Hepatocyte (in vitro differentiated cells): Measurements from ENCODE around the gene TTC32. TPM values are rescaled to one million over a fixed set of nuclear protein-coding genes. Genes with fewer than 3 reads are reported as not detected.

Experiments
- DNase-seq: peaks from one replicate; pipeline ENCODE4 v3.0.0-alpha.2; 2016; ENCODE audit warnings: low spot score
- H2AFZ ChIP-seq: fragments of 200-600 bp; sonication (generic); 2 replicates; pipeline ENCODE4 v1.6.0; 2016; ENCODE audit warnings: antibody characterized with exemption, mild to moderate bottlenecking
- H3K27ac ChIP-seq: fragments of 200-600 bp; sonication (generic); 2 replicates; pipeline ENCODE4 v1.5.1; 2016; ENCODE audit warnings: mild to moderate bottlenecking
- H3K27me3 ChIP-seq: fragments of 200-600 bp; sonication (generic); 2 replicates; pipeline ENCODE4 v1.6.1; 2016
- H3K36me3 ChIP-seq: fragments of 200-600 bp; sonication (generic); replicated peaks from 2 replicates; pipeline ENCODE4 v1.5.1; 2016; ENCODE audit warnings: low read depth; ENCODE audit not compliant: insufficient read depth
- H3K4me1 ChIP-seq: fragments of 200-600 bp; sonication (generic); 2 replicates; pipeline ENCODE4 v1.5.1; 2016; ENCODE audit warnings: mild to moderate bottlenecking, moderate library complexity; ENCODE audit not compliant: insufficient read depth
- H3K4me2 ChIP-seq: fragments of 200-600 bp; sonication (generic); 2 replicates; pipeline ENCODE4 v1.6.0; 2016
- H3K4me3 ChIP-seq: fragments of 200-600 bp; sonication (generic); 2 replicates; pipeline ENCODE4 v1.5.1; 2016; ENCODE audit warnings: mild to moderate bottlenecking
- H3K79me2 ChIP-seq: fragments of 200-600 bp; sonication (generic); 2 replicates; pipeline ENCODE4 v1.6.0; 2017; ENCODE audit warnings: mild to moderate bottlenecking
- H3K9me2 ChIP-seq: fragments of 200-600 bp; sonication (generic); replicated peaks from 2 replicates; pipeline ENCODE4 v1.6.0; 2017; ENCODE audit warnings: mild to moderate bottlenecking; ENCODE audit not compliant: insufficient read depth
- H3K9me3 ChIP-seq: fragments of 200-600 bp; sonication (generic); 2 replicates; pipeline ENCODE4 v1.5.1; 2016; ENCODE audit warnings: low read depth, mild to moderate bottlenecking
- H4K20me1 ChIP-seq: fragments of 200-600 bp; sonication (generic); 2 replicates; pipeline ENCODE4 v1.6.0; 2016; ENCODE audit warnings: mild to moderate bottlenecking; ENCODE audit not compliant: insufficient read depth, poor library complexity, severe bottlenecking
- EZH2 ChIP-seq: fragments of 200-600 bp; sonication (generic); IDR thresholded peaks from 2 replicates; pipeline ENCODE4 v1.6.1; 2016; ENCODE audit warnings: antibody characterized with exemption, mild to moderate bottlenecking, borderline replicate concordance
- EZH2phosphoT487 ChIP-seq: fragments of 200-600 bp; sonication (generic); IDR thresholded peaks from one replicate; pipeline ENCODE4 v1.6.1; 2018; ENCODE audit warnings: antibody characterized with exemption, mild to moderate bottlenecking, low read depth, moderate library complexity; ENCODE audit not compliant: unreplicated experiment, severe bottlenecking
- WGBS: methylation state at CpG from one replicate; pipeline ENCODE4 v1.1.6; 2016; ENCODE audit warnings: low lambda C conversion rate; ENCODE audit errors: missing lambda C conversion rate; 5-methylcytosine and 5-hydroxymethylcytosine counted together
- polyA plus RNA-seq: library from polyadenylated mRNA; unstranded; fragments of >200 nt; fragmentation: Nextera tagmentation; extraction: Ambion mirVana; gene quantifications from 2 replicates; pipeline ENCODE4 v1.2.1, GENCODE V29; 2016
- total RNA-seq: library from RNA; depleted of rRNA; stranded (reverse); fragments of >200 nt; gene quantifications from 2 replicates; pipeline ENCODE4 v1.2.3, GENCODE V29; 2014
- TF ChIP-seq, protein P1 (sequence below): fragments of 200-600 bp; sonication (generic); IDR thresholded peaks from 2 replicates; pipeline ENCODE4 v1.5.1; 2016; ENCODE audit warnings: antibody characterized with exemption, mild to moderate bottlenecking; ENCODE audit not compliant: poor library complexity

The TTC32 gene
- total and polyA plus RNA-seq, 2 experiments from 2014 or later, result 18.4 to 22.4 TPM

DNA sequence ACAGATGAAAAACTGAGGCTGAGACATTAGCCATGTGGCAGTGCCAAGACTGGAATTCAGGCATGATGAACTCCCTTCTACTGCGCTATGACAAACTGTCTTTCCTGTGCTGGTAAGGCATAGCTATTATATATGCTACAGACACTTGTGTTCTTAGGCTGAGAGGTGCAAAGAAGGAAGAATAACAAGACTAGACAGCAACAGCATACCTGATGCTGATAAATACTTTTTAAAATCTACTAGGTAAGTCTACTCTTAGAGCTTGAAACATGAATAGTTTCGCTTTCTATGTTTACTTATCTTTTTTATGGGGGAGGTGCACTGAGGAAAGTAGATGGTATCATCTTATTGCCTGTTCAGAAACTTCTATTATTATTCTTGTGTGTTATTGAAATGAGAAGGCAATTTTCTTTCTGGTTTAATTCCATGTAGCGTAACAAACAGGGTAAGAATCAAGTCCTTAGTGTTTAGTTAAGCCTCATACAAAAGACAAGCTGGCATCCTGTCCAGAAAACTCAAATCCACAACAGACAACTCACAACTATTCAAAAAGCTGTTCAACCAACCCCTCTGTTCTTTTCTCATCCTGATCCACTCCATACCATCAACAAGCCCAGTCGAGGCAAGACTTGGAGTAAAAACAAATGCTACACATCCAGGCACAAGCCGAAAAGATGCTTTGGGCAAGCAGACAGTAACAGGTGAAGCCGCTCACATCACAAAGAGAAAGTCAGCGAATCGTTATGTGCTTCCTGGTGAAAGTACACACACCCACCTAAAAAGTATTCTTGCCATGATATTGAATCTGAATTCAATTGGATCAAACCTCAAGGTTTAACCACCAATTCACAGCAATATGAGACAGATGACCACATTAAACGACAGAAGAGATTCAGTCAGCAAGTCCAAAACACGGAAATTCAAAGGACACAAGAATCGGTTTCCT lies 1.5 kb downstream of the TTC32 start:
- H3K4me1 ChIP-seq, result peaks cover 17% of the 10 kb centered on the region
- H3K9me2 ChIP-seq, result no peaks in the 10 kb centered on the region
- no peaks in the 10 kb centered on the region for H3K36me3 ChIP-seq
- no peak for TF ChIP-seq EZH2phosphoT487
- TF ChIP-seq EZH2, result no peak
- TF ChIP-seq, protein P1, sequence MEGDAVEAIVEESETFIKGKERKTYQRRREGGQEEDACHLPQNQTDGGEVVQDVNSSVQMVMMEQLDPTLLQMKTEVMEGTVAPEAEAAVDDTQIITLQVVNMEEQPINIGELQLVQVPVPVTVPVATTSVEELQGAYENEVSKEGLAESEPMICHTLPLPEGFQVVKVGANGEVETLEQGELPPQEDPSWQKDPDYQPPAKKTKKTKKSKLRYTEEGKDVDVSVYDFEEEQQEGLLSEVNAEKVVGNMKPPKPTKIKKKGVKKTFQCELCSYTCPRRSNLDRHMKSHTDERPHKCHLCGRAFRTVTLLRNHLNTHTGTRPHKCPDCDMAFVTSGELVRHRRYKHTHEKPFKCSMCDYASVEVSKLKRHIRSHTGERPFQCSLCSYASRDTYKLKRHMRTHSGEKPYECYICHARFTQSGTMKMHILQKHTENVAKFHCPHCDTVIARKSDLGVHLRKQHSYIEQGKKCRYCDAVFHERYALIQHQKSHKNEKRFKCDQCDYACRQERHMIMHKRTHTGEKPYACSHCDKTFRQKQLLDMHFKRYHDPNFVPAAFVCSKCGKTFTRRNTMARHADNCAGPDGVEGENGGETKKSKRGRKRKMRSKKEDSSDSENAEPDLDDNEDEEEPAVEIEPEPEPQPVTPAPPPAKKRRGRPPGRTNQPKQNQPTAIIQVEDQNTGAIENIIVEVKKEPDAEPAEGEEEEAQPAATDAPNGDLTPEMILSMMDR, result no peak
- peaks cover 9% of the 10 kb centered on the region for H4K20me1 ChIP-seq
- H3K9me3 ChIP-seq, result no peaks in the 10 kb centered on the region
- 36% methylated on average over 11 of the region's 11 CpGs for WGBS
- no peaks in the 10 kb centered on the region for H3K27me3 ChIP-seq
- peaks cover 61% of the 10 kb centered on the region for H3K79me2 ChIP-seq
- peak overlapping the region; percentile 94 for H2AFZ ChIP-seq
- peak overlapping the region; percentile 87 for H3K4me3 ChIP-seq
- peak overlapping the region; percentile 96 for H3K27ac ChIP-seq
- H3K4me2 ChIP-seq, result peak overlapping the region; percentile 81
- no peak for DNase-seq

DNA sequence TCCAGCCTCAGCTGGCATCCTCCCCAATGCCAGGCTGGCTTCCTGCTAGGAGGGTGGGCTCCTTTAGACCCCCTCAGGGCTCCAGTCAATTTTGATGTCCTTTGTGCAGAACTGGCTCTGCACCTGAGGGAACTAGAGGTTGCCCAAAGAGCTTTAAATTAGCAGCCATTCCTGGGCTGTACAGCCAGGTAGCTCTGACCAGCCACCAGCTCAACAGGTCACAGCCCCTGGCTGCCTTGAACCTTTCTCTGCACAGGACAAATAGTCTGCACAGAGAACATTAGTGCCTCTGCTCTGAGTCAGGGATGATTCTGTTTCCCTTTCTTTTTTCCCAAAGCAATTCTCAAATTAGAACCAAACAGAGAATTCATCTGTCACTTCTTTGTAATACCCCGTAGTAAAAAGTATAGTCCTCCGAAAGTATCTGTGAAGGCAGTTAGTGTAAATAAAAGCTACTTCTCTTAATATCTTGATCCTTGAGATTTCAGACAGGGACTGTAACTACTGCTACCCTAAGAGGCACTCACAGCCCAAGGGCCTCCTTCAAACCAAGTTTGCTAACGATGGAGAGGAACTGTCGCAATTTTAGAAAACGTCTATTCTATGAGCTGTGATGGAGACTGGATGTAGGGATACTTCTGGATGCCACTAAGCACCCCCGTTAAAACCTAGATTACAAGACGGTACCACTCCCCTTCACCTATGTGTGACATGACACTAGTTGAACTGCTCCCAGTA lies 3.0 kb downstream of the TTC32 start:
- Histone ChIP-seq H3K4me3 (no peak overlapping the region), H2AFZ (no peak overlapping the region), H3K36me3 (no peaks in the 10 kb centered on the region), H3K9me3 (no peaks in the 10 kb centered on the region), H4K20me1 (peaks cover 16% of the 10 kb centered on the region), H3K4me1 (peaks cover 17% of the 10 kb centered on the region), H3K79me2 (peaks cover 75% of the 10 kb centered on the region), H3K9me2 (no peaks in the 10 kb centered on the region), H3K4me2 (peak overlapping the region; percentile 81), H3K27me3 (no peaks in the 10 kb centered on the region), H3K27ac (no peak overlapping the region)
- TF ChIP-seq, protein P1, result no peak
- TF ChIP-seq EZH2phosphoT487 (no peak), EZH2 (no peak)
- 66% methylated on average over 7 of the region's 7 CpGs for WGBS
- no peak for DNase-seq

DNA sequence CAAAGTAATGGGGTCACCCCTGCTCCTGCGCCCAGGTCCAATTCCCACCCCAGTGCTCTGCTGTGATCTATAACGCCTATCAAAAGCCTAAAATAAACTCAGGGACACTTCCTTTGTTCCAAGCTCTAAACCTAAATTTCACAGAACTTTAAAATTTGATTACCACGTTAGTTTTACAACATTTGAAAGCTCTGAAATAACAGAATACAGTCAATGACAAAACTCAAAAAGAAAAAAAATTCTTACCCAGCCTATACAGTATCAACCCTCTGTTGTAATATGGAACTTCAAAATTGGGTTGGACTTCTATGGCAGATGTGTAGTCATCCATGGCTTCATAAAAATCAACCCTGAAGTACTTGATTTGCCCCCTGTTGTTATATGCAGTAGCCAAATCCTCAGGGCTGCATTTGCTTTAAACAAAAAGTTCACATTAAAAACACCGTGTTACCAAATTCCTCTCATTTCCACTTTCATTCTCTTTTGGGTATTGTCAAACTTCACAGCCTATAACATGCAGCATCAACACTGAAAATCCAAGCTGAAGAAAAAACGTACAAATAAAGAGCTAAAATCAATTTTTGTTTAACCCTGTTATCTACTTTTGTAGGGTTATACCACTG lies 4.0 kb downstream of the TTC32 start:
- Histone ChIP-seq H3K4me2 (peak overlapping the region; percentile 81), H3K4me1 (peaks cover 17% of the 10 kb centered on the region), H3K9me2 (no peaks in the 10 kb centered on the region), H4K20me1 (peaks cover 21% of the 10 kb centered on the region), H3K4me3 (no peak overlapping the region), H3K79me2 (peaks cover 79% of the 10 kb centered on the region), H3K36me3 (no peaks in the 10 kb centered on the region), H3K27ac (no peak overlapping the region), H3K9me3 (no peaks in the 10 kb centered on the region), H2AFZ (no peak overlapping the region), H3K27me3 (no peaks in the 10 kb centered on the region)
- no peak for DNase-seq
- WGBS, result 85% methylated on average over 5 of the region's 5 CpGs
- TF ChIP-seq EZH2phosphoT487 (no peak), EZH2 (no peak)
- TF ChIP-seq, protein P1, result no peak
